ENCODE measurements around the gene OBSCN. TPM values are rescaled to one million over a fixed set of nuclear protein-coding genes. Genes with fewer than 3 reads are reported as not detected.

Gene OBSCN
- total and polyA plus RNA-seq, 10 of the 15 experiments (the other 5 are each of a cell fraction or from before 2014, with no cell fraction given) = 0.01 to 0.36 (median 0.08) TPM; not detected in 2

DNA sequence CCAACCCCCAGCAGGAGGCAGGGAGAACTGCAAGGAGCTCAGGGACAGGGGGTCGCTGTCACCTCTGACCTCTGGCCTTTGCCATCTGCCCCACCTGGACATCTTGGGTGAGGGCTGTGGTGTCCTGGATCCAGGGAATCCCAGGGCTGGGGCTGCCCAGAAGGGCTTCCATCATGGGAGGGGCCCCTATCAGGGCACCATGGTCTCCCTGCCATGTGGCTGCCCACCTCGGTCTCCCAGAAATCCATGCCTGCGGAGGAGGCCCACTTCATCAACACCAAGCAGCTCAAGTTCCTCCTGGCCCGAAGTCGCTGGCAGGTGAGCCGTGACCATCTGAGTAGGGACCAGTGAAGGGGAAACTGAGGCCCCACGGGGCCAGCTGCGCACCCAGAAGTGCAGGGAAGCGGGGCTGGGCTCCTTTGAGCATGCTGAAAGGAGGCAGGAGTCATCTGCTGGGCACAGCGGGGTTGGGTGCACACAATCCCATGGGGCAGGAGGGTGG lies 162.6 kb downstream of the OBSCN start (continued):
- TF ChIP-seq MXI1 (IDR thresholded peaks at IDR 0.05; ENCODE audit: low read depth, low read length) (no peak), BMI1 (IDR thresholded peaks at IDR 0.05; ENCODE audit: borderline replicate concordance) (no peak), TAF1 (IDR thresholded peaks at IDR 0.05; ENCODE audit: borderline replicate concordance, low read depth, low read length) (no peak)

DNA sequence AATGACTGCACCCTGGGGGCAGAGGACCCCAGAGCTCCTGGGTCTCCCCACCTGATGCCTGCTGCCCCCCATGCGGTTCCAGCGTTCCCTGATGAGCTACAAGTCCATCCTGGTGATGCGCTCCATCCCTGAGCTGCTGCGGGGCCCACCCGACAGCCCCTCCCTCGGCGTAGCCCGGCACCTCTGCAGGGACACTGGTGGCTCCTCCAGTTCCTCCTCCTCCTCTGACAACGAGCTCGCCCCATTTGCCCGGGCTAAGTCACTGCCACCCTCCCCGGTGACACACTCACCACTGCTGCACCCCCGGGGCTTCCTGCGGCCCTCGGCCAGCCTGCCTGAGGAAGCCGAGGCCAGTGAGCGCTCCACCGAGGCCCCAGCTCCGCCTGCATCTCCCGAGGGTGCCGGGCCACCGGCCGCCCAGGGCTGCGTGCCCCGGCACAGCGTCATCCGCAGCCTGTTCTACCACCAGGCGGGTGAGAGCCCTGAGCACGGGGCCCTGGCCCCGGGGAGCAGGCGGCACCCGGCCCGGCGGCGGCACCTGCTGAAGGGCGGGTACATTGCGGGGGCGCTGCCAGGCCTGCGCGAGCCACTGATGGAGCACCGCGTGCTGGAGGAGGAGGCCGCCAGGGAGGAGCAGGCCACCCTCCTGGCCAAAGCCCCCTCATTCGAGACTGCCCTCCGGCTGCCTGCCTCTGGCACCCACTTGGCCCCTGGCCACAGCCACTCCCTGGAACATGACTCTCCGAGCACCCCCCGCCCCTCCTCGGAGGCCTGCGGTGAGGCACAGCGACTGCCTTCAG lies 163.3 kb downstream of the OBSCN start:
- Histone ChIP-seq H2AFZ (ENCODE audit: control insufficient read depth, low read depth, low read length) (no peak overlapping the region), H3K9me3 (replicated peaks; ENCODE audit: control insufficient read depth, insufficient read depth, low read length) (no peaks in the 10 kb centered on the region), H4K20me1 (ENCODE audit: control insufficient read depth, insufficient read depth) (no peaks in the 10 kb centered on the region), H3K36me3 (ENCODE audit: control insufficient read depth in 2 of 2, insufficient read depth in 2 of 2, low read length in 1 of 2) (no peaks in the 10 kb centered on the region), H3K4me2 (ENCODE audit: control insufficient read depth, insufficient read depth) (no peak overlapping the region), H3K4me1 (ENCODE audit: control insufficient read depth, insufficient read depth, low read length) (no peaks in the 10 kb centered on the region), H3K27me3 (replicated peaks in 1 of 2; ENCODE audit: control insufficient read depth in 2 of 2, insufficient read depth in 2 of 2, low read length in 1 of 2) (no peaks in the 10 kb centered on the region; a peak in 1 of 4 replicates), H3K9ac (ENCODE audit: control insufficient read depth, insufficient read depth, low read length) (no peak overlapping the region), H3K27ac (ENCODE audit: control insufficient read depth, insufficient read depth) (no peak overlapping the region), H3K79me2 (ENCODE audit: control insufficient read depth, insufficient read depth, low read length) (no peaks in the 10 kb centered on the region), H3K4me3 (no peak overlapping the region)
- 74% methylated on average over 40 of the region's 50 CpGs for WGBS (ENCODE audit: insufficient coverage, insufficient replicate concordance, low lambda C conversion rate, missing lambda C conversion rate)
- ChIA-PET SMC1A (ENCODE audit: uncharacterized antibody, unreplicated experiment) (no interaction called here), RAD21 (ENCODE audit: unreplicated experiment) (no interaction called here), POLR2A (no interaction called here), CTCF (no interaction called here)
- intact Hi-C loops (cut with micrococcal nuclease; ENCODE audit: unreplicated experiment) (no loop called here), in situ Hi-C loops (cut with MboI) (no loop called here)
- TF ChIP-seq GABPA (IDR thresholded peaks at IDR 0.05; ENCODE audit: low read depth) (no peak), FOS (IDR thresholded peaks at IDR 0.05; ENCODE audit: borderline replicate concordance, extremely low read depth, insufficient read length) (no peak), IKZF2 (IDR thresholded peaks at IDR 0.05) (no peak), RFX5 (IDR thresholded peaks at IDR 0.05; ENCODE audit: low read depth, low read length) (no peak), REST (IDR thresholded peaks at IDR 0.05; ENCODE audit: low read depth, low read length) (no peak), LARP7 (IDR thresholded peaks at IDR 0.05) (no peak), BACH1 (IDR thresholded peaks at IDR 0.05; ENCODE audit: borderline replicate concordance) (no peak), CBX5 (IDR thresholded peaks at IDR 0.05; ENCODE audit: low read depth) (no peak), CBFB (IDR thresholded peaks at IDR 0.05; ENCODE audit: low read depth) (no peak)
- FAIRE-seq (no peak), ATAC-seq (no peak), DNase-seq (ENCODE audit: low read depth, low spot score) (no peak)
- BruUV-seq (replicated peaks) = no TSS peak
